ENCODE data around the gene GNPTG. TPM values are rescaled to one million over a fixed set of nuclear protein-coding genes. Genes with fewer than 3 reads are reported as not detected.

Gene GNPTG
- 55.6 and 68.5 TPM in 2 replicates for total RNA-seq (ENCODE audit: low replicate concordance)
- long read RNA-seq, transcript GNPTG-201 (11 exons, 1,983 nt), result major isoform, 29 of 34 reads
- long read RNA-seq, partial matches to known transcripts, result 0 of 34 reads
- long read RNA-seq, other reads (novel, unspliced or antisense), result 5 of 34 reads

DNA sequence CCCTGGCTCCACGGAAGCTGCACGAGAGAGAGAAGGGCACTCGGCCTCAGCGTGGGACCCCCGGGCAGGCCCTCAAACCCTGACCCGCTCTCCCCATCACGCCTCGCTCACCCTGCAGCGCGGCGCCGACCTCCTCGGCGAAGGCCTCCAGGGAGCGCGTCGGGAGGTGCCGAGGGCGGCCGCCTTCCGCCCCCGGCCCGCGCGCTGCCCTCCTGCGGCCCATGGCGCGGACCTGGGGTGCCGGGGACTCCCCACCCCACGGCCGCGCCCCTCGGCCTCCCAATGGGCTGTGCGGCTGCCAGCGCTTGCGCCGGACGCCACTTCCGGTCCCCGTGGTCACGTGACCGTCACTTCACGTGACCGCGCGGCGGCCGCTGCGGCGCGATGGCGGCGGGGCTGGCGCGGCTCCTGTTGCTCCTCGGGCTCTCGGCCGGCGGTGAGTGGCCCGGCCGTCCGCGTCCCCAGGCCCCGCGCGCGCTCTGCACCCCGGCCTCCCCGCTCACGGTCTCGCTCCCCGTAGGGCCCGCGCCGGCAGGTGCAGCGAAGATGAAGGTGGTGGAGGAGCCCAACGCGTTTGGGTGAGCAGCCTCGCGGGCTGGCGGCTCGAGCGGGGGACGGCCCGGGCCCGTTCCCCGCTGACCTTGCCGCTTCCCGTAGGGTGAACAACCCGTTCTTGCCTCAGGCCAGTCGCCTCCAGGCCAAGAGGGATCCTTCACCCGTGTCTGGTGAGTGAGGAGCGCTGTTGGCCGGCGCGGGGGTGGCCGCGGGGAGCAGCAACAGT is at the start of gene GNPTG, which contains the start of gene TSR3:
GNPTG (plus strand) TSS at position 350 of the 781 bp plus-strand sequence; CDS start at position 385, 35 bp downstream.
TSR3 (minus strand) TSS at position 297 of the 781 bp plus-strand sequence; CDS start at position 223, 74 bp downstream.
- peaks cover 12% of the 10 kb centered on the region for H3K4me1 Mint-ChIP-seq (ENCODE audit: unreplicated experiment)
- no peaks in the 10 kb centered on the region for H3K27me3 Mint-ChIP-seq
- H3K9me3 Mint-ChIP-seq, result no peaks in the 10 kb centered on the region
- H3K36me3 Mint-ChIP-seq, result no peaks in the 10 kb centered on the region
- peak; percentile 91 for DNase-seq (ENCODE audit: extremely low spot score, unreplicated experiment)
- TF ChIP-seq, protein P1, sequence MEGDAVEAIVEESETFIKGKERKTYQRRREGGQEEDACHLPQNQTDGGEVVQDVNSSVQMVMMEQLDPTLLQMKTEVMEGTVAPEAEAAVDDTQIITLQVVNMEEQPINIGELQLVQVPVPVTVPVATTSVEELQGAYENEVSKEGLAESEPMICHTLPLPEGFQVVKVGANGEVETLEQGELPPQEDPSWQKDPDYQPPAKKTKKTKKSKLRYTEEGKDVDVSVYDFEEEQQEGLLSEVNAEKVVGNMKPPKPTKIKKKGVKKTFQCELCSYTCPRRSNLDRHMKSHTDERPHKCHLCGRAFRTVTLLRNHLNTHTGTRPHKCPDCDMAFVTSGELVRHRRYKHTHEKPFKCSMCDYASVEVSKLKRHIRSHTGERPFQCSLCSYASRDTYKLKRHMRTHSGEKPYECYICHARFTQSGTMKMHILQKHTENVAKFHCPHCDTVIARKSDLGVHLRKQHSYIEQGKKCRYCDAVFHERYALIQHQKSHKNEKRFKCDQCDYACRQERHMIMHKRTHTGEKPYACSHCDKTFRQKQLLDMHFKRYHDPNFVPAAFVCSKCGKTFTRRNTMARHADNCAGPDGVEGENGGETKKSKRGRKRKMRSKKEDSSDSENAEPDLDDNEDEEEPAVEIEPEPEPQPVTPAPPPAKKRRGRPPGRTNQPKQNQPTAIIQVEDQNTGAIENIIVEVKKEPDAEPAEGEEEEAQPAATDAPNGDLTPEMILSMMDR (conservative IDR thresholded peaks at IDR 0.05), result no peak
- H3K27ac Mint-ChIP-seq, result peak within 1 kb of the TSS; percentile 74
- H3K4me3 Mint-ChIP-seq, result peak within 1 kb of the TSS; percentile 90

DNA sequence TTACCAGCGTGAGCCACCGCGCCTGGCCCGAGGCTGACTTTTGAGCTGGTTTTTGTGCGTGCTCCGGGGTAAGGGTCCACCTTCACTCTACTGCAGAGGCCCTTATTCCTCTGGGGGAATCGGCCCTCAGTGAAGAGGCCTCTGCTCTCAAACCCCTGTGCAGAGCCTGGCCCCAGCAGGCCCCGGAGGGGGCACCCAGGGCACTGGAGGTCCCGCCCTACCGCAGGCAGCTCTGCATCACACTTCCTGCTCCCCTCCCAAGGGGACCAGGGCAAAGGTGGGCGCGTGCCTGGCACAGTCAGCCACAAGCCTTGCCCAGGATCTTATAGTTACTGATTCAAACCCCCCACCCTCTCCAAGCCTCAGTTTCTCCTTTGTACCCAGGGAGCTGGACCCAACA is 45.9 kb upstream of the GNPTG start:
- H3K27ac Mint-ChIP-seq, result peak overlapping the region; percentile 56
- H3K4me1 Mint-ChIP-seq (ENCODE audit: unreplicated experiment), result no peaks in the 10 kb centered on the region
- H3K27me3 Mint-ChIP-seq, result peaks cover 4% of the 10 kb centered on the region
- H3K9me3 Mint-ChIP-seq, result no peaks in the 10 kb centered on the region
- TF ChIP-seq, protein P1 (conservative IDR thresholded peaks at IDR 0.05), result no peak
- H3K4me3 Mint-ChIP-seq, result no peak overlapping the region
- DNase-seq (ENCODE audit: extremely low spot score, unreplicated experiment), result no peak
- peaks cover 4% of the 10 kb centered on the region for H3K36me3 Mint-ChIP-seq

DNA sequence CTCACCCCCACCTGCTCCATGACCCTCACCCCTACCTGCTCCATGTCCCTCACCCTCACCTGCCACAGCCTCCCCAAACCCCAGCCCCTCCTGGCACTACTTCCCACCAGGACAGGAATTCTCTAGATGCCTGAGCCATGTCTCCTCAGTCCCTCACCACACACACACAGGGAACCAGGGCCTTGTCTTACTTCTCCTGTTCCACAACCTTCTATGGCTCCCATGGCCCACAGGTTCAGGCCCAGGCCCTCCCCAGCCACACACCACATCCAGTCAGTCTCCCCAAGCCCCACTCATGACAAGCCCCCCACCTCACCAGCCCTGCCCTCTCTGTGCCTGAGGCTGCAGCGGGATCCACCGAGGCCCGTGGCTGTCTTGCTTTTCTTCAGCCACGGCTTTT is 45.4 kb upstream of the GNPTG start:
- H3K27ac Mint-ChIP-seq, result peak overlapping the region; percentile 87
- peak overlapping the region; percentile 72 for H3K4me3 Mint-ChIP-seq
- peaks cover 4% of the 10 kb centered on the region for H3K36me3 Mint-ChIP-seq
- H3K27me3 Mint-ChIP-seq, result peaks cover 4% of the 10 kb centered on the region
- TF ChIP-seq, protein P1 (conservative IDR thresholded peaks at IDR 0.05), result no peak
- no peaks in the 10 kb centered on the region for H3K9me3 Mint-ChIP-seq
- DNase-seq (ENCODE audit: extremely low spot score, unreplicated experiment), result no peak
- H3K4me1 Mint-ChIP-seq (ENCODE audit: unreplicated experiment), result no peaks in the 10 kb centered on the region

DNA sequence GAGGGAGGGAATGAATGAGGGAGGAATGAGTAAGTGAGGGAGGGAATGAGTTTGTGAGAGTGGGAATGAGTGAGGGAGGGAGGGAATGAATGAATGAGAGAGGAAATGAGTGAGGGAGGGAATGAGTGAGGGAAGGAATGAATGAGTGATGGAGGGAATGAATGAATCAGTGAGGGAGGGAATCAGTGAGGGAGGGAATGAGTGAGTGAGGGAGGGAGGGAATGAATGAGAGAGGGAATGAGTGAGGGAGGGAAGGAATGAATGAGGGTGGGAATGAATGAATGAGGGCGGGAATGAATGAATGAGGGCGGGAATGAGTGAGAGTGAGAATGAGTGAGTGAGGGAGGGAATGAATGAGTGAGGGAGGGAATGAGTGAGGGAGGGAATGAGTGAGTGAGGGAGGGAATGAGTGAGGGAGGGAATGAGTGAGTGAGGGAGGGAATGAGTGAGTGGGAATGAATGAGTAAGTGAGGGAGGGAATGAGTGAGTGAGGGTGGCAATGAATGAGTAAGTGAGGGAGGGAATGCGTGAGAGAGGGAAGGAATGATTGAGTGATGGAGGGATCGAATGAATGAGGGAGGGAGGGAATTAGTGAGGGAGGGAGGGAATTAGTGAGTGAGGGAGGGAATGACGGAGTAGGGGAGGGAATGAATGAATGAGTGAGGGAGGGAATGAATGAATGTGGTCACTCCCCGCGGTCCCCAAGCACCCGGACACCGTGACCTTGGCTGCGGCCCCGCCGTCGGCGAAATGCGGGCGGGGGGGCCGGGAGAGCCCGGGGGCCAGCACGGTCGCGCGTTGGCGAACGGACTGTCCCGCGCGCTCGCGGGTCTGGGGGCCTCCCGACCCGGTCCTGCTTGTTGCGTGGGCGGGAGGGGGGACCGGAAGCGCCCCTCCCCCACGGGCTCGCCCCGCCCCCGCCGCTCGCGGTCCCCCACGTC is 43.4 kb upstream of the GNPTG start:
- peaks cover 4% of the 10 kb centered on the region for H3K36me3 Mint-ChIP-seq
- no peaks in the 10 kb centered on the region for H3K9me3 Mint-ChIP-seq
- H3K27ac Mint-ChIP-seq, result peak overlapping the region; percentile 99
- no peaks in the 10 kb centered on the region for H3K27me3 Mint-ChIP-seq
- H3K4me1 Mint-ChIP-seq (ENCODE audit: unreplicated experiment), result no peaks in the 10 kb centered on the region
- no peak for DNase-seq (ENCODE audit: extremely low spot score, unreplicated experiment)
- peak overlapping the region; percentile 90 for H3K4me3 Mint-ChIP-seq
- TF ChIP-seq, protein P1 (conservative IDR thresholded peaks at IDR 0.05), result no peak

Data from type B pancreatic cell (in vitro differentiated cells).